ENCODE measurements around the gene DPM2.

GRCh38 chr9:127945942-127946341, 8.3 kb upstream of the DPM2 start:
- no peak for TF ChIP-seq TAF1 (IDR thresholded peaks at IDR 0.05; ENCODE audit: borderline replicate concordance, low read depth, low read length)
- no peak for TF ChIP-seq POLR2A (IDR thresholded peaks at IDR 0.05; ENCODE audit: low read depth, low read length)
- TF ChIP-seq POLR2AphosphoS5 (IDR thresholded peaks at IDR 0.05; ENCODE audit: low read depth, low read length) = no peak
